SK-N-SH treated with all-trans-retinoic acid at 6 μM for 48 hours (cell line): ENCODE measurements around the gene FAM124B.

Experiments used
- ZC3H10 ChIP-seq: fragments of 250-450 bp; sonication (Bioruptor Pico); IDR thresholded peaks from 2 replicates; pipeline ENCODE4 v1.5.1; 2021; ENCODE audit warnings: mild to moderate bottlenecking, moderate library complexity
- ZFP30 ChIP-seq: fragments of 450-650 bp; formaldehyde crosslinking; IDR thresholded peaks from 2 replicates; pipeline ENCODE4 v1.5.0; 2022; ENCODE audit warnings: mild to moderate bottlenecking, moderate library complexity
- ZNF8 ChIP-seq: fragments of 450-650 bp; formaldehyde crosslinking; IDR thresholded peaks from 2 replicates; pipeline ENCODE4 v1.5.0; 2020; ENCODE audit warnings: mild to moderate bottlenecking, moderate library complexity
- TF ChIP-seq, protein P1 (sequence below): fragments of 250-450 bp; sonication (Bioruptor Pico); IDR thresholded peaks from 2 replicates; pipeline ENCODE4 v1.5.1; 2020; ENCODE audit warnings: low read depth, mild to moderate bottlenecking, moderate library complexity

DNA sequence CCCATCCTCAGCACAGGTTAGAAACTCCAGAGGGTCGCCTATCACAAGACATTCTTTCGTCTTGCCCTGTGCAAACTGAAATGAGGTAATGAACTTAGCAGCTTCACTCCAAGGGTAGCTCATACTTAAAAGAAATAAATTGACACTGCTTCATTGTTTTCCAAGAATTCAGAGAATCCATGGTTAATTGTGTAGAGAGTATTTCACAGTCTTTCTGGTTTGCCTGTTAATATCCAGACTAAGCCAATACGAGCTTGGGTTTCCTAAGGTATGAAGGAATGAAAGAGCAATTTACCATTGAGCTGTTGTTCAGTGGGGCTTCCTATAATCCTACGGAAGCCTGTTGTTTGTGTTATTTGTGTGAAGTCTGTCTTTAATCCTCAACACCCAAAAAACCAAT, 58.7 kb downstream of the FAM124B start:
- TF ChIP-seq ZFP30 (CRISPR knock-in tag) (no peak), ZC3H10 (CRISPR knock-in tag) (no peak), ZNF8 (CRISPR knock-in tag) (no peak)
- TF ChIP-seq, protein P1, sequence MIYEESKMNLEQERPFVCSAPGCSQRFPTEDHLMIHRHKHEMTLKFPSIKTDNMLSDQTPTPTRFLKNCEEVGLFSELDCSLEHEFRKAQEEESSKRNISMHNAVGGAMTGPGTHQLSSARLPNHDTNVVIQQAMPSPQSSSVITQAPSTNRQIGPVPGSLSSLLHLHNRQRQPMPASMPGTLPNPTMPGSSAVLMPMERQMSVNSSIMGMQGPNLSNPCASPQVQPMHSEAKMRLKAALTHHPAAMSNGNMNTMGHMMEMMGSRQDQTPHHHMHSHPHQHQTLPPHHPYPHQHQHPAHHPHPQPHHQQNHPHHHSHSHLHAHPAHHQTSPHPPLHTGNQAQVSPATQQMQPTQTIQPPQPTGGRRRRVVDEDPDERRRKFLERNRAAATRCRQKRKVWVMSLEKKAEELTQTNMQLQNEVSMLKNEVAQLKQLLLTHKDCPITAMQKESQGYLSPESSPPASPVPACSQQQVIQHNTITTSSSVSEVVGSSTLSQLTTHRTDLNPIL (CRISPR knock-in tag) = no peak
